ENCODE data around the gene CDH13.

Gene CDH13

GRCh38 chr16:82643136-82643535, 16.4 kb downstream of the CDH13 start:
- H3K27ac ChIP-seq (replicated peaks) = no peak overlapping the region
- H3K27me3 ChIP-seq (ENCODE audit: insufficient read depth, poor library complexity, severe bottlenecking) = no peaks in the 10 kb centered on the region
- TF ChIP-seq REST (IDR thresholded peaks at IDR 0.05; ENCODE audit: insufficient replicate concordance, low read depth) = no peak
- H3K4me3 ChIP-seq (replicated peaks; ENCODE audit: insufficient read depth, low read length) = no peak overlapping the region
- DNase-seq (ENCODE audit: low read depth in 1 of 2, low spot score in 1 of 2) = no peak

GRCh38 chr16:82643936-82644630, 17.3 kb downstream of the CDH13 start:
- Histone ChIP-seq H3K4me3 (replicated peaks; ENCODE audit: insufficient read depth, low read length) (no peak overlapping the region), H3K27me3 (ENCODE audit: insufficient read depth, poor library complexity, severe bottlenecking) (no peaks in the 10 kb centered on the region), H3K27ac (replicated peaks) (no peak overlapping the region)
- no peak for TF ChIP-seq POLR2AphosphoS5 (IDR thresholded peaks at IDR 0.05; ENCODE audit: low read depth)
- no peak for TF ChIP-seq SPI1 (IDR thresholded peaks at IDR 0.05; ENCODE audit: borderline replicate concordance, low read depth)
- TF ChIP-seq GABPA (IDR thresholded peaks at IDR 0.05; ENCODE audit: low read depth) = no peak
- no peak for TF ChIP-seq REST (IDR thresholded peaks at IDR 0.05; ENCODE audit: insufficient replicate concordance, low read depth)
- TF ChIP-seq CTCF (IDR thresholded peaks at IDR 0.05; ENCODE audit: insufficient read depth, low read length) = no peak
- no peak for DNase-seq (ENCODE audit: low read depth in 1 of 2, low spot score in 1 of 2)

GRCh38 chr16:82646504-82646903, 19.7 kb downstream of the CDH13 start:
- no peak for DNase-seq (ENCODE audit: low read depth in 1 of 2, low spot score in 1 of 2)

More at GRCh38 chr16:82646504-82646903, 19.7 kb downstream of the CDH13 start:
- TF ChIP-seq POLR2AphosphoS5 (IDR thresholded peaks at IDR 0.05; ENCODE audit: low read depth) (no peak), REST (IDR thresholded peaks at IDR 0.05; ENCODE audit: insufficient replicate concordance, low read depth) (no peak)
- Histone ChIP-seq H3K27me3 (ENCODE audit: insufficient read depth, poor library complexity, severe bottlenecking) (no peaks in the 10 kb centered on the region), H3K27ac (replicated peaks) (no peak overlapping the region), H3K4me3 (replicated peaks; ENCODE audit: insufficient read depth, low read length) (no peak overlapping the region)
